Activated B cell treated with CpG ODN at 0.5 μM for 24 hours (primary cell): ENCODE data around the gene ATP6V1A. TPM values are rescaled to one million over a fixed set of nuclear protein-coding genes. Genes with fewer than 3 reads are reported as not detected.

Source experiments
- ATAC-seq: fragments of 200-7000 bp; cut with Tn5 transposase; one replicate; pipeline ENCODE4 v1.10.0; 2021; ENCODE audit warnings: low read depth, mild to moderate bottlenecking, moderate library complexity
- CTCF ChIA-PET: fragments of 350-600 bp; sonication (Branson Sonifier 250); formaldehyde crosslinking; loops from one replicate; lab custom pipeline; 2021; ENCODE audit warnings: antibody characterized with exemption; lab: Charles Lee
- POLR2A ChIA-PET: fragments of 350-600 bp; sonication (Branson Sonifier 250); formaldehyde crosslinking; loops from one replicate; lab custom pipeline; 2021; ENCODE audit warnings: antibody characterized with exemption; lab: Charles Lee
- DNase-seq: peaks from one replicate; pipeline ENCODE4 v3.0.0; 2022
- H3K27ac Mint-ChIP-seq: one replicate; pipeline ENCODE4 v1.8.0; 2020; ENCODE audit warnings: mixed read lengths
- H3K27me3 Mint-ChIP-seq: one replicate; pipeline ENCODE4 v1.8.0; 2021; ENCODE audit warnings: mixed read lengths
- H3K36me3 Mint-ChIP-seq: one replicate; pipeline ENCODE4 v1.8.0; 2021; ENCODE audit warnings: low read depth, mixed read lengths
- H3K4me1 Mint-ChIP-seq: one replicate; pipeline ENCODE4 v1.8.0; 2021; ENCODE audit warnings: mixed read lengths
- H3K4me3 Mint-ChIP-seq: one replicate; pipeline ENCODE4 v1.8.0; 2020; ENCODE audit warnings: mild to moderate bottlenecking, mixed read lengths
- H3K9me3 Mint-ChIP-seq: one replicate; pipeline ENCODE4 v1.8.0; 2020; ENCODE audit warnings: mixed read lengths
- CTCF ChIP-seq: fragments of 200-600 bp; IDR thresholded peaks from one replicate; pipeline ENCODE4 v1.8.0; 2022; ENCODE audit warnings: antibody characterized with exemption, mild to moderate bottlenecking
- intact Hi-C: fragments of 100-400 bp; cut with micrococcal nuclease; formaldehyde crosslinking; loops from one replicate; pipeline ENCODE4 v1.15.1; 2024
- total RNA-seq: library from RNA; stranded (reverse); gene quantifications from 2 replicates; pipeline ENCODE4 v1.2.3, GENCODE V29; 2022

The ATP6V1A gene
- total RNA-seq, 1 donor from 2014 or later = 49.3 TPM

DNA sequence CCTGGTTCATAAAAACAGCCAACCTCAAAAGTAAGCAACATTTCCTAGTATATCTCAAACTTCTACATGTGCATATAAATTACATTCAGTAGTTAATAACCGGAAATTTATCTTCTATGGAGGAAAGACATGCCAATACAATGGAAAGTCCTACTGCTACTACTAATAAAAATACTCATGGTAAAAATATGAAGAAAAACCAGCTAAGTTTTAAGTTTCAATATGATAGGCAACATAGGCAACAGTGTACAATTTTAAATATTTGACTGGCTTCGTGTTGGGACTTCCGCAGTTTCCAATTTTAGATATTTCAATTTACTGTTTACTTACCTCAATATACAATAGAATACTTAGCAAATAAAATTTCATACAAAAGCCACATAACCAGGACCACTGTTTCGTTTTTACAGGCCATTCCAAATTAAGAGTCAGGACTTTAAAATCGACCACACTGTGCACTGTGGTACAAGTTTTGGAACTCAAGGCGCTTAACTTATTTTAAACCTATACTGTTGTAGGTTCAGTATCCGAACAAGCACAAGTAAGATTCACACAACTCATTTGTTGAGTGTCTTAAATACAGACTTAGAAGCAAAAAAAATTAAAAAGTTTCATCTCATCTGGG is 3.7 kb upstream of the ATP6V1A start:
- TF ChIP-seq CTCF = no peak
- H3K36me3 Mint-ChIP-seq = peaks cover 39% of the 10 kb centered on the region
- POLR2A ChIA-PET = interaction anchor here (0.6 kb wide), 1 partner anchor 59 kb away, joined by 3 read pairs; no protein-coding TSS in a partner anchor
- ATAC-seq (no peak), DNase-seq (no peak)
- CTCF ChIA-PET = interaction anchor here (0.6 to 1.7 kb wide), 2 partner anchors 8 to 59 kb away, joined by 3 to 4 read pairs; no protein-coding TSS in a partner anchor
- peaks cover 65% of the 10 kb centered on the region for H3K4me1 Mint-ChIP-seq
- no peaks in the 10 kb centered on the region for H3K9me3 Mint-ChIP-seq
- no peaks in the 10 kb centered on the region for H3K27me3 Mint-ChIP-seq
- peak overlapping the region; percentile 100 for H3K27ac Mint-ChIP-seq
- intact Hi-C loops = no loop called here
- peak overlapping the region; percentile 93 for H3K4me3 Mint-ChIP-seq

GRCh38 chr3:113744941-113745755 is 1.7 kb upstream of the ATP6V1A start:
- ATAC-seq = peak; percentile 63
- peak overlapping the region; percentile 100 for H3K27ac Mint-ChIP-seq
- peak; percentile 70 for DNase-seq
- H3K36me3 Mint-ChIP-seq = peaks cover 39% of the 10 kb centered on the region
- POLR2A ChIA-PET = interaction anchor here (0.5 to 3.8 kb wide), 26 partner anchors 7 to 604 kb away, joined by 3 to 50 read pairs (median 4); partner anchors contain the start of genes CCDC191, GRAMD1C, QTRT2 and SPICE1
- intact Hi-C loops = loop anchor here (1.0 to 5.0 kb wide), 9 partner anchors 9 to 1273 kb away; partner anchors contain the start of genes ATG3, GRAMD1C and SLC35A5
- peak overlapping the region; percentile 93 for H3K4me3 Mint-ChIP-seq
- H3K4me1 Mint-ChIP-seq = peaks cover 77% of the 10 kb centered on the region
- no peaks in the 10 kb centered on the region for H3K27me3 Mint-ChIP-seq
- H3K9me3 Mint-ChIP-seq = no peaks in the 10 kb centered on the region
- CTCF ChIA-PET = interaction anchor here (0.7 to 3.2 kb wide), 21 partner anchors 10 to 252 kb away, joined by 3 to 49 read pairs (median 3); partner anchors contain the start of genes GRAMD1C and SPICE1
- no peak for TF ChIP-seq CTCF

DNA sequence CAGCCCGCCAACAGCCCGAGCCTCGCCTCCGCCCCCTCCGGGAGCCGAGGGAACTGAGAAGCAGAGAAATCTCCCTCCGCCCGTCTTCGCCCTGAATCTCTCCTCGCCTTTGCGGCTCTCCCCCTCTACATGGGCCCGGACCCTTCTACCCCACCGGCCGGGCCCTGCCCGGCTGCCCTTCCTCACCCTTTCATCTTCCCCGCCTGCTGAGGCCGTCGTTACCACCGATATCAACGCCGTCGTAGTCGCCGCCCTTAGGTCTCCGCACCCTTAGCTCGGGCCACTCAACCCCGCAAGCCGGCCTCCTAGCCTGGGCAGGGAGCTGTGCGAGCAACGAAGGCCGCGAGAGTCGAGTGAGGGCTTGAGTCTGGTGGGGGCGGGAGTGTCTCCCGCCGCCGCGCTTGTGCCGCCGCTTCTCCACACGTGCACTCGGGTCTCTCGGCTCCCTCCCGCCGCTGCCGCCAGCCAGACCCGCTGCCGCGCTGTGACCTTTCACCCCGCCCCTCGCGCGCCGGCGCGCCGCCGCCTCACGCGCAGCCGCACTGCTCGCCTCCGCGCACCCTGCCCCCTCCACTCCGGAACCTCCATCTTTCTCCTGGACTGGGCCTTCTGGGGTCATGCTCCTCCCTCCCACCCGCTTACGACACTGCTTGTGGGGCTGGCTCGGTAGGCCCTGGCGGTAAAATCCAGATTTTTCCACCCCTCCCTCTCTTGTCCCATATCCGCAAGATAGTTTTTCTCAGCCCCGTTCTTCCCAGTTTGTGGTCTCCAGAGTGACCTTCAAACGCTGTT is 883 bp upstream of the ATP6V1A start, which contains the start of gene NAA50:
TSS of gene NAA50 (minus strand) at position 494 of the 792 bp plus-strand sequence. CDS start at position 194, 300 bp downstream.
- DNase-seq = peak; percentile 84
- peaks cover 34% of the 10 kb centered on the region for H3K36me3 Mint-ChIP-seq
- ChIA-PET CTCF (interaction anchor here (0.7 to 3.2 kb wide), 16 partner anchors 9 to 253 kb away, joined by 3 to 49 read pairs (median 7); partner anchors contain the start of genes GRAMD1C and SPICE1), POLR2A (interaction anchor here (0.5 to 3.8 kb wide), 36 partner anchors 8 to 1441 kb away, joined by 3 to 50 read pairs (median 4); partner anchors contain the start of genes CCDC191, GRAMD1C, QTRT2 and SPICE1)
- peaks cover 71% of the 10 kb centered on the region for H3K4me1 Mint-ChIP-seq
- TF ChIP-seq CTCF = no peak
- H3K9me3 Mint-ChIP-seq = no peaks in the 10 kb centered on the region
- peak within 1 kb of the TSS; percentile 93 for H3K4me3 Mint-ChIP-seq
- peak; percentile 72 for ATAC-seq
- H3K27ac Mint-ChIP-seq = peak within 1 kb of the TSS; percentile 100
- no peaks in the 10 kb centered on the region for H3K27me3 Mint-ChIP-seq
- intact Hi-C loops = loop anchor here (1.0 to 5.0 kb wide), 22 partner anchors 8 to 1912 kb away; partner anchors contain the start of genes ATG3, CCDC191, GRAMD1C and QTRT2

DNA sequence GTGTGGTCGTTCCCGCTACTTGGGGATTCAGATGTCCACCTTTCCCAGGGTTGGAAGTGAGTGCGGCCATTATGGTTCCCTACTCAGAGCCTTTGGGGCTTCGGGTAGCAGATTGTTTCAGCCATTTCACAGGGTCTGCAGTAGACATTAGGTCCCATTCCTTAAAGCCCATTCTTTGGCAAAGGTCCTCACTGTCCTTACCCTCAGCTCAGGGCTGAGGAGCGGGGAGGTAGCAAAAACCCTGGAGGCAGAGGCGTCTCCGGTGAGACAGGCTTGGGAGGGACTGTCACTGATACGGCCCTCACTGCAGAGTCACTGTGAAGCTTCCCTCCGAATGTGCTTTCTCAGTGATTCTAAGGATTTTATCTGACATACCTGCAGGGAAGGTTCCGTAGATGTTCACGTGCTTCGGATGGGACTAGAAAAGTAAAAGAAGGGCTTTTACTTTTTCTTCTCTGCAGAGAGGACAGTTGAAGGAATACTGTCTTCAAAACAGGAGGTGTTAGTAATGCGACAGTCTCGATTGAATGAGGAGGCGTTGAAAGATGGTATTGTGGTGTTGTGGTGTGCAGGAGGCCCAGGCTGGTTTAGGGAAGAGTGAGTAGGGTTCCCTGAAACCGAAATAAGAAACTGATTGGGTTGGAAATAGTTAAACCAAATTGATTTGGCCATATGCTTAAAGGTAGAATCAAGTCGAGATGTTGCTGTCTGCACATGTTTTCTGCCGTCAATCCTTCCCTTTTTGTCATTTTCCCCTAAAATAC is 630 bp downstream of the ATP6V1A start:
- no peak for TF ChIP-seq CTCF
- peak overlapping the region; percentile 100 for H3K27ac Mint-ChIP-seq
- peaks cover 27% of the 10 kb centered on the region for H3K36me3 Mint-ChIP-seq
- peaks cover 59% of the 10 kb centered on the region for H3K4me1 Mint-ChIP-seq
- no peaks in the 10 kb centered on the region for H3K9me3 Mint-ChIP-seq
- ATAC-seq = no peak
- H3K4me3 Mint-ChIP-seq = peak overlapping the region; percentile 93
- ChIA-PET CTCF (interaction anchor here (0.7 to 3.2 kb wide), 5 partner anchors 13 to 165 kb away, joined by 3 to 49 read pairs (median 4); partner anchors contain the start of gene GRAMD1C), POLR2A (interaction anchor here (0.6 to 3.8 kb wide), 20 partner anchors 7 to 1399 kb away, joined by 3 to 50 read pairs (median 8); partner anchors contain the start of genes CCDC191, QTRT2, SPICE1 and USF3)
- intact Hi-C loops = loop anchor here (1.0 to 5.0 kb wide), 6 partner anchors 41 to 1275 kb away; partner anchors contain the start of genes ATG3 and SLC35A5
- no peak for DNase-seq
- no peaks in the 10 kb centered on the region for H3K27me3 Mint-ChIP-seq
